ENCODE results near the gene CD82.

GRCh38 chr11:44611687-44612434, 46.4 kb downstream of the CD82 start:
- TF ChIP-seq POLR2A (IDR thresholded peaks at IDR 0.05) (no peak), CTCF (IDR thresholded peaks at IDR 0.05) (no peak)
